Testis (tissue), 2 donors: Measurements from ENCODE around the gene ABAT.

Experiments used
- CTCF ChIP-seq, 3 experiments: fragments of 450-650 bp in 2 of 3; fragments of 200-600 bp in 1 of 3; sonication (generic) in 1 of 3; IDR thresholded peaks; one replicate each; pipeline ENCODE4 v1.5.1; 2016 to 2019; ENCODE audit warnings: antibody characterized with exemption in 3 of 3, mild to moderate bottlenecking in 2 of 3, moderate library complexity in 1 of 3
- POLR2A ChIP-seq: fragments of 450-650 bp; IDR thresholded peaks from one replicate; pipeline ENCODE4 v1.6.1; 2017; ENCODE audit warnings: antibody characterized with exemption, mild to moderate bottlenecking, moderate library complexity

- TF ChIP-seq POLR2A (no peak), CTCF (IDR thresholded peaks at IDR 0.05) (no peak)
These were observed 48.8 kb upstream of the ABAT start for GRCh38 chr16:8625491-8626087.
